Pulmonary artery endothelial cell (primary cell): ENCODE measurements around the gene CRY1. TPM values are rescaled to one million over a fixed set of nuclear protein-coding genes. Genes with fewer than 3 reads are reported as not detected.
"Not testable (repeated sequence)": the region's sequence is repeated elsewhere in the genome, so short reads cannot be mapped to it uniquely, and the experiment has no call there.

Source experiments
- DNase-seq: peaks from one replicate; pipeline ENCODE4 v3.0.0-alpha.2; 2011; ENCODE audit warnings: low read depth, low spot score
- total RNA-seq: library from RNA; depleted of rRNA; stranded (reverse); fragments of >200 nt; gene quantifications from 2 replicates; pipeline ENCODE4 v1.2.3, GENCODE V29; 2014

Gene CRY1
- total RNA-seq, 1 donor from 2014 or later = 14.6 TPM

GRCh38 chr12:107011519-107011918 lies 81.8 kb downstream of the CRY1 start:
- DNase-seq = no peak

GRCh38 chr12:107007411-107007810 lies 85.9 kb downstream of the CRY1 start:
- no peak for DNase-seq

- not testable (repeated sequence) for DNase-seq
These were observed 90.7 kb downstream of the CRY1 start for GRCh38 chr12:107002665-107003064.

- DNase-seq = no peak
These were observed 93.9 kb downstream of the CRY1 start for GRCh38 chr12:106999446-106999845.

GRCh38 chr12:106997916-106998315 lies 95.4 kb downstream of the CRY1 start:
- DNase-seq = no peak

GRCh38 chr12:106996102-106996501 lies 97.2 kb downstream of the CRY1 start:
- not testable (repeated sequence) for DNase-seq

GRCh38 chr12:106994579-106995220 lies 98.6 kb downstream of the CRY1 start:
- DNase-seq = no peak

- no peak for DNase-seq
These were observed 105.5 kb downstream of the CRY1 start for GRCh38 chr12:106987846-106988245.

GRCh38 chr12:106986625-106987389 lies 106.5 kb downstream of the CRY1 start, which contains the start of gene MTERF2:
TSS of gene MTERF2 (minus strand) at chr12:106987146. CDS start at chr12:106978714, 8,432 bp downstream.
- DNase-seq = peak; percentile 84

- DNase-seq = no peak
These were observed 107.2 kb downstream of the CRY1 start for GRCh38 chr12:106986135-106986534.

GRCh38 chr12:106985479-106985878 lies 107.9 kb downstream of the CRY1 start:
- no peak for DNase-seq

- no peak for DNase-seq
These were observed 108.7 kb downstream of the CRY1 start for GRCh38 chr12:106984588-106985137.

GRCh38 chr12:106982229-106982628 lies 111.1 kb downstream of the CRY1 start:
- no peak for DNase-seq

GRCh38 chr12:106981788-106982187 lies 111.6 kb downstream of the CRY1 start:
- no peak for DNase-seq

- no peak for DNase-seq
These were observed 112.4 kb downstream of the CRY1 start for GRCh38 chr12:106980944-106981343.

- no peak for DNase-seq
These were observed 115.1 kb downstream of the CRY1 start for GRCh38 chr12:106978035-106978800.

GRCh38 chr12:106976668-106977067 lies 116.7 kb downstream of the CRY1 start:
- no peak for DNase-seq

GRCh38 chr12:106975993-106976658 lies 117.2 kb downstream of the CRY1 start:
- DNase-seq = no peak

GRCh38 chr12:106975098-106975497 lies 118.3 kb downstream of the CRY1 start:
- DNase-seq = no peak

GRCh38 chr12:106974511-106974910 lies 118.8 kb downstream of the CRY1 start:
- DNase-seq = no peak

GRCh38 chr12:106973545-106973944 lies 119.8 kb downstream of the CRY1 start:
- no peak for DNase-seq
